H9 (cell line): ENCODE measurements around the gene TNRC6C. TPM values are rescaled to one million over a fixed set of nuclear protein-coding genes. Genes with fewer than 3 reads are reported as not detected.

Source experiments
- DNase-seq: peaks from one replicate; pipeline ENCODE4 v3.0.0-alpha.2; 2017
- H2AFZ ChIP-seq: one replicate; pipeline ENCODE4 v1.6.1; 2013; ENCODE audit warnings: mild to moderate bottlenecking, low read length, control low read depth, moderate library complexity
- H2AK5ac ChIP-seq: 2 replicates; pipeline ENCODE4 v1.6.1; 2013; ENCODE audit warnings: low read length, control low read depth, mixed read lengths; ENCODE audit not compliant: insufficient read length
- H2BK120ac ChIP-seq: one replicate; pipeline ENCODE4 v1.6.1; 2013; ENCODE audit warnings: low read depth, mild to moderate bottlenecking, low read length, control low read depth, inconsistent platforms; ENCODE audit not compliant: poor library complexity, severe bottlenecking
- H2BK12ac ChIP-seq: 2 replicates; pipeline ENCODE4 v1.6.1; 2013; ENCODE audit warnings: low read length, control low read depth, mixed read lengths, low read depth; ENCODE audit not compliant: insufficient read length
- H2BK15ac ChIP-seq: 2 replicates; pipeline ENCODE4 v1.6.1; 2013; ENCODE audit warnings: low read depth, low read length, control low read depth
- H2BK20ac ChIP-seq: one replicate; pipeline ENCODE4 v1.6.1; 2013; ENCODE audit warnings: low read depth, mild to moderate bottlenecking, low read length, control low read depth, inconsistent platforms; ENCODE audit not compliant: poor library complexity, severe bottlenecking
- H2BK5ac ChIP-seq: 2 replicates; pipeline ENCODE4 v1.6.1; 2013; ENCODE audit warnings: low read length, control low read depth, mixed read lengths; ENCODE audit not compliant: insufficient read length
- H3K14ac ChIP-seq: 2 replicates; pipeline ENCODE4 v1.6.1; 2013; ENCODE audit warnings: low read length, control low read depth; ENCODE audit not compliant: insufficient read depth
- H3K18ac ChIP-seq: 2 replicates; pipeline ENCODE4 v1.6.1; 2013; ENCODE audit warnings: low read depth, mild to moderate bottlenecking, mixed read lengths, low read length, control low read depth; ENCODE audit not compliant: insufficient read length
- H3K23ac ChIP-seq: 2 replicates; pipeline ENCODE4 v1.6.1; 2013; ENCODE audit warnings: low read length, control low read depth, mixed read lengths, low read depth; ENCODE audit not compliant: insufficient read length
- H3K23me2 ChIP-seq: 2 replicates; pipeline ENCODE4 v1.6.1; 2013; ENCODE audit warnings: low read depth, mild to moderate bottlenecking, mixed read lengths, low read length, control low read depth; ENCODE audit not compliant: insufficient read length, poor library complexity, severe bottlenecking
- H3K27ac ChIP-seq: 2 replicates; pipeline ENCODE4 v1.5.1; 2013; ENCODE audit warnings: low read length, control low read depth, mixed read lengths, low read depth; ENCODE audit not compliant: insufficient read length
- H3K27me3 ChIP-seq: 2 replicates; pipeline ENCODE4 v1.6.1; 2013; ENCODE audit warnings: low read length, control low read depth, inconsistent platforms; ENCODE audit not compliant: insufficient read depth
- H3K4ac ChIP-seq: 2 replicates; pipeline ENCODE4 v1.6.1; 2013; ENCODE audit warnings: low read depth, mild to moderate bottlenecking, control low read depth, inconsistent platforms, low read length, moderate library complexity
- H3K4me1 ChIP-seq: 2 replicates; pipeline ENCODE4 v1.6.1; 2013; ENCODE audit warnings: low read length, control low read depth, inconsistent platforms; ENCODE audit not compliant: insufficient read depth
- H3K4me2 ChIP-seq: 2 replicates; pipeline ENCODE4 v1.6.1; 2013; ENCODE audit warnings: low read length, control low read depth, mixed read lengths; ENCODE audit not compliant: insufficient read length, insufficient read depth
- H3K56ac ChIP-seq: 2 replicates; pipeline ENCODE4 v1.6.1; 2013; ENCODE audit warnings: low read depth, mild to moderate bottlenecking, mixed read lengths, low read length, control low read depth; ENCODE audit not compliant: insufficient read length
- H3K79me1 ChIP-seq: 2 replicates; pipeline ENCODE4 v1.6.1; 2013; ENCODE audit warnings: low read depth, mild to moderate bottlenecking, moderate library complexity, low read length, control low read depth, inconsistent platforms; ENCODE audit not compliant: insufficient read depth, poor library complexity, severe bottlenecking
- H3K79me2 ChIP-seq: 2 replicates; pipeline ENCODE4 v1.6.1; 2013; ENCODE audit warnings: low read length, control low read depth, inconsistent platforms; ENCODE audit not compliant: insufficient read depth
- H3K9ac ChIP-seq: 2 replicates; pipeline ENCODE4 v1.6.1; 2013; ENCODE audit warnings: low read length, control low read depth, mixed read lengths; ENCODE audit not compliant: insufficient read length; ENCODE audit errors: extremely low read depth
- H3K9me3 ChIP-seq: one replicate; pipeline ENCODE4 v1.6.1; 2013; ENCODE audit warnings: low read depth, low read length, inconsistent platforms; ENCODE audit not compliant: control insufficient read depth
- H3T11ph ChIP-seq: one replicate; pipeline ENCODE4 v1.6.1; 2013; ENCODE audit warnings: mild to moderate bottlenecking, low read length, control low read depth, inconsistent platforms
- H4K20me1 ChIP-seq: one replicate; pipeline ENCODE4 v1.6.1; 2013; ENCODE audit not compliant: control insufficient read depth, insufficient read length, insufficient read depth
- H4K5ac ChIP-seq: 2 replicates; pipeline ENCODE4 v1.6.1; 2013; ENCODE audit warnings: low read depth, mild to moderate bottlenecking, mixed read lengths, low read length, control low read depth; ENCODE audit not compliant: insufficient read length
- H4K8ac ChIP-seq: replicated peaks from 2 replicates; pipeline ENCODE4 v1.6.1; 2013; ENCODE audit warnings: low read length, control low read depth, mixed read lengths, low read depth; ENCODE audit not compliant: insufficient read length
- H4K91ac ChIP-seq: 2 replicates; pipeline ENCODE4 v1.6.1; 2013; ENCODE audit warnings: low read depth, mild to moderate bottlenecking, moderate library complexity, mixed read lengths, low read length, control low read depth; ENCODE audit not compliant: insufficient read length
- H3K27ac Mint-ChIP-seq, 3 experiments: 2 replicates in 2 of 3; 3 replicates in 1 of 3; pipeline ENCODE4 v1.8.0; 2020 to 2021; ENCODE audit warnings: mixed read lengths in 3 of 3, mild to moderate bottlenecking in 1 of 3, moderate library complexity in 1 of 3
- H3K27me3 Mint-ChIP-seq: 2 replicates; pipeline ENCODE4 v1.8.0; 2021; ENCODE audit warnings: low read depth, mild to moderate bottlenecking, moderate library complexity, mixed read lengths
- H3K36me3 Mint-ChIP-seq, 3 experiments: 2 replicates in 2 of 3; 3 replicates in 1 of 3; pipeline ENCODE4 v1.8.0; 2020 to 2021; ENCODE audit warnings: low read depth in 3 of 3, mixed read lengths in 3 of 3; ENCODE audit not compliant: insufficient read depth in 1 of 3
- H3K4me1 Mint-ChIP-seq, 2 experiments: 2 replicates each; pipeline ENCODE4 v1.8.0; 2020; ENCODE audit warnings: mixed read lengths in 2 of 2
- H3K4me3 Mint-ChIP-seq, 2 experiments: 2 replicates in 1 of 2; 3 replicates in 1 of 2; pipeline ENCODE4 v1.8.0; 2020 to 2021; ENCODE audit warnings: mild to moderate bottlenecking in 2 of 2, mixed read lengths in 2 of 2, moderate library complexity in 1 of 2
- H3K9me3 Mint-ChIP-seq, 2 experiments: 2 replicates in 1 of 2; 3 replicates in 1 of 2; pipeline ENCODE4 v1.8.0; 2020; ENCODE audit warnings: mild to moderate bottlenecking in 2 of 2, mixed read lengths in 2 of 2, moderate library complexity in 1 of 2
- CTCF ChIP-seq: fragments of 200-600 bp; sonication (generic); conservative IDR thresholded peaks from 3 replicates; pipeline ENCODE4 v1.8.0; 2021; ENCODE audit warnings: antibody characterized with exemption, mild to moderate bottlenecking
- WGBS: extraction: QIAGEN DNeasy Blood & Tissue Kit; methylation state at CpG from one replicate; pipeline ENCODE4 v1.1.7; 2013; ENCODE audit warnings: missing lambda C conversion rate, low lambda C conversion rate, mixed read lengths; ENCODE audit not compliant: insufficient read length; ENCODE audit errors: extremely low coverage; 5-methylcytosine and 5-hydroxymethylcytosine counted together
- total RNA-seq: library from RNA; stranded (reverse); gene quantifications from 2 replicates; pipeline ENCODE4 v1.2.1, GENCODE V29; 2021

The TNRC6C gene
- total RNA-seq, 1 experiment from 2014 or later, result 24.7 TPM

- TF ChIP-seq CTCF, result no peak
- Histone ChIP-seq H4K91ac (no peak overlapping the region), H3K79me1 (no peaks in the 10 kb centered on the region), H3K27me3 (no peaks in the 10 kb centered on the region), H3K14ac (no peak overlapping the region), H3K9ac (no peak overlapping the region), H3K23me2 (no peaks in the 10 kb centered on the region), H2AFZ (no peak overlapping the region), H3K79me2 (no peaks in the 10 kb centered on the region), H2BK20ac (no peak overlapping the region), H3K4me2 (no peak overlapping the region), H3K9me3 (no peaks in the 10 kb centered on the region), H3K4me1 (no peaks in the 10 kb centered on the region), H2AK5ac (no peak overlapping the region), H3K56ac (no peak overlapping the region), H3K23ac (no peak overlapping the region), H3K18ac (no peak overlapping the region), H2BK5ac (no peak overlapping the region), H3K4ac (no peak overlapping the region), H4K20me1 (no peaks in the 10 kb centered on the region), H2BK120ac (no peak overlapping the region), H4K8ac (no peak overlapping the region), H3K27ac (no peak overlapping the region), H4K5ac (no peak overlapping the region), H3T11ph (no peak overlapping the region), H2BK12ac (no peak overlapping the region), H2BK15ac (no peak overlapping the region)
- Mint-ChIP-seq H3K36me3 (peaks cover 8 to 17% (median 10%) of the 10 kb centered on the region in 3 experiments; a peak in 5 of 7 replicates), H3K27me3 (no peaks in the 10 kb centered on the region), H3K9me3 (no peaks in the 10 kb centered on the region), H3K4me3 (no peak overlapping the region), H3K27ac (peak overlapping the region in 1 of 3 experiments; percentile 42; a peak in 1 of 7 replicates), H3K4me1 (no peaks in the 10 kb centered on the region)
- DNase-seq, result no peak
- no CpG with 5 or more reads among the region's 3 CpGs for WGBS
These were observed 98.7 kb downstream of the TNRC6C start for GRCh38 chr17:78057113-78057740.
